NCI-H524 (cell line): ENCODE results near the gene ZCCHC24.

Experiments used
- DNase-seq, 2 experiments: peaks; one replicate each; lab custom pipeline; 2025; lab: John Stamatoyannopoulos, UW

ZCCHC24 gene

GRCh38 chr10:79361726-79362397 is 83.6 kb downstream of the ZCCHC24 start:
- no peak for DNase-seq

GRCh38 chr10:79360499-79361342 is 84.7 kb downstream of the ZCCHC24 start:
- DNase-seq = no peak

- DNase-seq = no peak
Measured at GRCh38 chr10:79359816-79360498, 85.5 kb downstream of the ZCCHC24 start.

- no peak for DNase-seq
Measured at GRCh38 chr10:79358811-79359210, 86.6 kb downstream of the ZCCHC24 start.

GRCh38 chr10:79357180-79357579 is 88.2 kb downstream of the ZCCHC24 start:
- no peak for DNase-seq

GRCh38 chr10:79356104-79356503 is 89.3 kb downstream of the ZCCHC24 start:
- DNase-seq = no peak

- DNase-seq = no peak
Measured at GRCh38 chr10:79355420-79356017, 89.9 kb downstream of the ZCCHC24 start.

- DNase-seq = no peak
Measured at GRCh38 chr10:79354615-79355014, 90.8 kb downstream of the ZCCHC24 start.

- no peak for DNase-seq
Measured at GRCh38 chr10:79354141-79354540, 91.3 kb downstream of the ZCCHC24 start.

- no peak for DNase-seq
Measured at GRCh38 chr10:79353726-79354125, 91.7 kb downstream of the ZCCHC24 start.

- DNase-seq = no peak
Measured at GRCh38 chr10:79353000-79353406, 92.4 kb downstream of the ZCCHC24 start.

GRCh38 chr10:79352035-79352877 is 93.2 kb downstream of the ZCCHC24 start:
- no peak for DNase-seq

- DNase-seq = no peak
Measured at GRCh38 chr10:79351332-79351731, 94.1 kb downstream of the ZCCHC24 start.

- DNase-seq = no peak
Measured at GRCh38 chr10:79350407-79351154, 94.8 kb downstream of the ZCCHC24 start.

- DNase-seq = no peak
Measured at GRCh38 chr10:79349766-79350406, 95.5 kb downstream of the ZCCHC24 start.

GRCh38 chr10:79349072-79349491 is 96.3 kb downstream of the ZCCHC24 start:
- DNase-seq = no peak

GRCh38 chr10:79348640-79348988 is 96.8 kb downstream of the ZCCHC24 start:
- DNase-seq = no peak

- peak in 1 of 2 experiments; percentile 1 for DNase-seq
Measured at GRCh38 chr10:79347894-79348639, 97.4 kb downstream of the ZCCHC24 start.

- DNase-seq = peak; percentile 50 to 69
Measured at GRCh38 chr10:79347226-79347893, 98.1 kb downstream of the ZCCHC24 start, which contains the start of gene PPIF. Gene PPIF, plus strand, starts transcription at chr10:79347469. Its CDS starts 80 bp downstream, at chr10:79347549.
